GM18909 (cell line): Measurements from ENCODE around the gene HELZ2.

ENCODE experiments used
- ATAC-seq: cut with Tn5 transposase; IDR thresholded peaks from one replicate; pipeline ENCODE4 v1.9.1; 2021; ENCODE audit warnings: mild to moderate bottlenecking; ENCODE audit not compliant: unreplicated experiment, poor library complexity

HELZ2 gene

DNA sequence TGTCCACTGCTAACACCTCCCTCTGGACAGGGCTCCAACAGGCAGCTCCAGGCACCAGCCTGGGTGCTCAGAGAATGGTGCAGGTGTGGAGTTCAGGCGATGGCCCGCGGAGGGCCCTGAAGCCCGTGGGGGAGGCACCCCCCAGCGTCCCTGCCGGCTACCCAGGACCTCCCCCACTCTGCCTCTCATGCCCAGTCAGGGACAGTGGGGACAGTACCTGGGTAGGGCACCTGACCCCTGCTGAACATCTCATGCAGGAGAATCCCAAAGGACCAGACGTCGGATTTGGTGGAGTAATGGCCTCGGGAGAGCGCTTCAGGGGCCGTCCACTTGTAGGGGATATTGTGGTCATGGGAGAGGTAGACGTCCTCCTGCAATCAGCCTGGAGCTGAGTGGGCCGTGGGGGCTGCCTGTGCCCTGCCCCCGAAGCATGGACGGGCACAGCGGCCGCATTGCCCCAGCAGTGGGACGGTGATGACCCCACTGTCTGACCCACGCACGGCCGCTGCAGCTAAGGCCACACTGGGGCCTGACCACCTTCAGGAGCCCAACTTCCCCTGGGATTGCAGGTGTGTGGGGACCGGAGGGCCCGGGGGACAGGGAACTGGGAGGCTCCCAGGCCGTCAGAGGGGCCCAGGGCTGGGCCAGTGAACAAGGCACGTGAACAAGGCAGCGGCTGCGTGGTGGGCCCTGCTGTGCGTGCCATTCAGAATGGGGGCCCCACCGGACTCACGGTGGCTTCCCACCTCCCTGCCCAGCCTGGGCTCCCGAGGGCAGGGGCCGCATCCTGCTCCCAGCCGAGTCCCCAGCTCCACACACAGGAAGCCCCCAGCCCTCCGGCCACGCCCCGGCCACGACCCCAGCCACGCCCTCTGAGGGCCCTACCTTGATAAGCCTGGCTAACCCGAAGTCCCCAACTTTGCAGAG, 43.9 kb downstream of the HELZ2 start:
- no peak for ATAC-seq

DNA sequence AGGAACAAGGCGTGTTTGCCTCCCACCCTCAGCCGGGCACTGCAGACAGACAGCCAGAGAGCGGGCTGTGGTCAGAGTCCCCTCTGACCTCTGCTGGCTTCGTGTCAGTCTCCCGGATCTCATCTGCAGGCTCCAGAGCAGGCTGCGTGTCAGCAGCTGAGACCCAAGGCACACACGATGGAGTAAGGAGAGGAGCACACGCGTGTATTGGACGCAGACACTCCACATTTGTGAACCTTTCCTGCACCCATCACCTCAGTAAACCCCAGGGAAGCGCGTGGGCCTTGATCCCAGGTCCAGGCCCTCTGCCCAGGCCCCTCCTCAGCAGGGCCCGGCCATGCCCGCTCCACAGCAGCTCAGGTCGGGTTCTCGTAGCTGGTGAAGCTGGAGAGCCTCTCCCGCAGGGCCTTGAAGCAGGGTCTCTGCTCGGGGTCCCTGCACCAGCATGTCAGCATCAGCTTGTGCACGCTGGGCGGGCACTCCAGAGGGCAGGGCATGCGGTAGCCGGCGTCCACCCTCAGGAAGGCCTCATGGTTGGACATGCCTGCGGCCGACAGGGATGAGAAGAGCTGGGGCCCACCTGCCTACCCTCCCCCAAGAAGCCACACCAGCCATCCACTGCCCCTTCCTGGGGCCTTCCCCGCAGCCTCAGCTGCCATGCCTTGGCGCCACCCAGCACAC, 44.7 kb downstream of the HELZ2 start:
- no peak for ATAC-seq

DNA sequence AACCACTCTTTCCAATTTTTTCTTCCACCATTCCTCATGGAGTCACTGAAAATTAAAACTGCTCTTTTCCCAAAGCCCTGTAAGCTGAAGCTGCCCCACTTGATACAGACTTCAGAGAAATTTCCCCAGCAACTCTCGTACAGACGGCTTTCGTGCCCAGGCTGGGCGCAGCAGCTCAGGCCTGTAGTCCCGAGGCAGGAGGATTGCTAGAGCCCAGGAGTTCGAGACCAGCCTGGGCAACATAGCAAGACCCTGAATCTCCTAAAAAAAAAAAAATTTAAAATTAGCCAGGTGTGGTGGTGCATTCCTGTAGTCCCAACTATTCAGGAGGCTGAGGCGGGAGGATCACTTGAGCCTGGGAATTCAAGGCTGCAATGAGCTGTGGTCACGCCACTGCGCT, 46.9 kb downstream of the HELZ2 start:
- ATAC-seq: no peak

DNA sequence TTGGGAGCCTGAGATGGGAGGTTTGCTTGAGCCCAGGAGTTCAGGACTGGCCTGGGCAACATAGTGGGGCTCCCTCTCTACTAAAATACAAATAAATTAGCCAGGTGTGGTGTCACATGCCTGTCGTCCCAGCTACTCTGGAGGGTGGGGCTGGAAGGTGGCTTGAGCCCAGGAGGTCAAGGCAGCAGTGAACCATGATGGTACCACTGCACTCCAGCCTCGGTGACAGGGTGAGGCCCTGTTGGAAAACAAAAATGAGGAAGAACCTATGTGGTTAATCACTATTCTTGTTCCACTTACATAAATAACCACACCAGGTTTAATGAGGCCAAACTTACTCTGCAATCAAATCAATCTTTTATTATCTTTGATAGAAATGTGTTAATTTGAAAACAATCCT, 48.1 kb downstream of the HELZ2 start:
- ATAC-seq: no peak

DNA sequence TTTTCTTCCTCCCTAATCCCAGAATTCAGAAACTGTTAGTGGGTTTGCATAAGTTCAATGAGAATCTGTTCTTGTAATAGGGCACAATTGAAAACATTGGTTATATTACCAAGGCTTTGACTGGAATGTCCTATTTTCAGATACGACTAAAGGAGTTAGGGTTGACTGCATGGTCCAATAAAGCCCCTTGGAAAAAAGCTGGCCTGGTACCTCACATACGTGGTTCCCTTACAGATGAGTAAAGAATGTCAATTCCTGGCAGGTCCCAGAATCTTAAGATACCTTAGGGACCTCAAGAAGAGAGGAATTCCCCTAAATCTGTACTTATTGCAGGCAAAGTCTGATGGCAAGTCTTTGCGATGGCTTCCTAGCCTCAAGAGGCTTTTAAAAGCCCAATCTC, 48.9 kb downstream of the HELZ2 start:
- no peak for ATAC-seq
